HEK293T (cell line): ENCODE results near the gene TGFBR1.
"Not testable (repeated sequence)": the region's sequence is repeated elsewhere in the genome, so short reads cannot be mapped to it uniquely, and the experiment has no call there.

Experiments
- BHLHE40 ChIP-seq: fragments of 450-650 bp; IDR thresholded peaks from 2 replicates; pipeline ENCODE4 v1.6.1; 2016; ENCODE audit warnings: mild to moderate bottlenecking, moderate library complexity, borderline replicate concordance
- SP1 ChIP-seq: fragments of 450-650 bp; IDR thresholded peaks from 2 replicates; pipeline ENCODE4 v1.6.1; 2017

GRCh38 chr9:99099806-99100585 is 4.9 kb upstream of the TGFBR1 start:
- TF ChIP-seq BHLHE40, SP1: not testable (repeated sequence)
